ENCODE data around the gene SGPL1.
A peak's percentile ranks its signal among the peaks of the same experiment; 100 is the strongest.

SGPL1 gene

GRCh38 chr10:70886921-70887665 lies 71.3 kb downstream of the SGPL1 start:
- no peak for DNase-seq

- peak; percentile 79 to 95 (median 85) for DNase-seq
Measured at GRCh38 chr10:70887804-70888800, 72.4 kb downstream of the SGPL1 start, which contains the start of gene PCBD1. Gene PCBD1, minus strand, starts transcription at chr10:70888565. Its CDS starts 32 bp downstream, at chr10:70888533.

- DNase-seq, result no peak
Measured at GRCh38 chr10:70889291-70889690, 73.5 kb downstream of the SGPL1 start.

GRCh38 chr10:70890917-70891431 lies 75.2 kb downstream of the SGPL1 start:
- DNase-seq, result no peak

GRCh38 chr10:70891627-70892026 lies 75.9 kb downstream of the SGPL1 start:
- DNase-seq, result no peak

GRCh38 chr10:70892631-70893030 lies 76.9 kb downstream of the SGPL1 start:
- DNase-seq, result no peak

GRCh38 chr10:70893227-70894006 lies 77.7 kb downstream of the SGPL1 start:
- no peak for DNase-seq

- DNase-seq, result no peak
Measured at GRCh38 chr10:70894416-70894815, 78.7 kb downstream of the SGPL1 start.

GRCh38 chr10:70896551-70896950 lies 80.8 kb downstream of the SGPL1 start:
- DNase-seq, result no peak

GRCh38 chr10:70898687-70899086 lies 82.9 kb downstream of the SGPL1 start:
- DNase-seq, result no peak

- DNase-seq, result no peak
Measured at GRCh38 chr10:70899096-70899495, 83.3 kb downstream of the SGPL1 start.

GRCh38 chr10:70901276-70901878 lies 85.6 kb downstream of the SGPL1 start:
- no peak for DNase-seq

GRCh38 chr10:70902661-70903261 lies 87.0 kb downstream of the SGPL1 start:
- no peak for DNase-seq

GRCh38 chr10:70903262-70903921 lies 87.6 kb downstream of the SGPL1 start:
- DNase-seq, result peak; percentile 56 to 72 (median 63)

- no peak for DNase-seq
Measured at GRCh38 chr10:70905071-70906021, 89.6 kb downstream of the SGPL1 start.

GRCh38 chr10:70906031-70906783 lies 90.5 kb downstream of the SGPL1 start:
- no peak for DNase-seq

- no peak for DNase-seq
Measured at GRCh38 chr10:70906953-70907636, 91.3 kb downstream of the SGPL1 start.

- DNase-seq, result no peak
Measured at GRCh38 chr10:70907637-70908405, 92.1 kb downstream of the SGPL1 start.
